GM21447 (cell line): Measurements from ENCODE around the gene EDN2.

ENCODE experiments used
- ATAC-seq: cut with Tn5 transposase; IDR thresholded peaks from one replicate; pipeline ENCODE4 v1.9.1; 2021; ENCODE audit not compliant: unreplicated experiment

EDN2 gene

DNA sequence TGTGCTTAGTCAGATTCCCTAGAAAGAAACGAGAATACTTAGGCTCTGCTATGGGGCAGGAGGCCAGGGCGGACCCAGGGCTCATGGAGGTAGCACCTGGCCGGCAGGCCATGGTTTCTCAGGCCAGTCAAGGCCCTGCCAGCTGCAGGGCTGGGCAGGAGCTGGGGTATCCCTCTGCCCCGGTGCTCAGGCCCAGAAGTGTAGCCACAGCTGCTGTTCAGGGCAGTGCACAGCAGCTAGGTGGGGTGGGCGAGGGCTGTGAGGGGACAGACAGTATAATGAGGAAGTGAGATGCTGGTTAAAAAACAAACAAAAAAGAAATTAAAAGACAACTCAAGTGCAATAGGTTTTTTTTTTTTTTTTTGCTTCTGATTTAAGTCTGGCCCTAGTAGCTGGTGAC, 34.0 kb upstream of the EDN2 start:
- no peak for ATAC-seq

DNA sequence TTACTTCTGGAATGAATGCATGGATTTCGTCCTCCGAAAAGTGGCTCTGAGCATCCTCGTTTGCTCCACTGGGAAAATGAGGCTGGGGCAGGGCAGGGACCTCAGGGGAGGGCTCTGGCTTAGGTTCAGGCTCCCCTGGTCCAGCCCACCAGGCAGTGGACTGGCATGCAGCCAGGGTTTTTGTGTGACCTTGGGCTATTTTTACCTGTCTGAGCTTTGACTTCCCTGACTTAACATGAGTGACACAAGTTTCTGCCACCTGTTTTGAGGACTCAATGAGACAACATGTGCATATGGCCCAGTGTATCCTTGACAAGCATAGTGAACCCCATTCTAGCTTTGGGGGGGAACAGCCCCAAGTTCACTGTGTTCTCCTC, 32.6 kb upstream of the EDN2 start:
- ATAC-seq, result no peak

DNA sequence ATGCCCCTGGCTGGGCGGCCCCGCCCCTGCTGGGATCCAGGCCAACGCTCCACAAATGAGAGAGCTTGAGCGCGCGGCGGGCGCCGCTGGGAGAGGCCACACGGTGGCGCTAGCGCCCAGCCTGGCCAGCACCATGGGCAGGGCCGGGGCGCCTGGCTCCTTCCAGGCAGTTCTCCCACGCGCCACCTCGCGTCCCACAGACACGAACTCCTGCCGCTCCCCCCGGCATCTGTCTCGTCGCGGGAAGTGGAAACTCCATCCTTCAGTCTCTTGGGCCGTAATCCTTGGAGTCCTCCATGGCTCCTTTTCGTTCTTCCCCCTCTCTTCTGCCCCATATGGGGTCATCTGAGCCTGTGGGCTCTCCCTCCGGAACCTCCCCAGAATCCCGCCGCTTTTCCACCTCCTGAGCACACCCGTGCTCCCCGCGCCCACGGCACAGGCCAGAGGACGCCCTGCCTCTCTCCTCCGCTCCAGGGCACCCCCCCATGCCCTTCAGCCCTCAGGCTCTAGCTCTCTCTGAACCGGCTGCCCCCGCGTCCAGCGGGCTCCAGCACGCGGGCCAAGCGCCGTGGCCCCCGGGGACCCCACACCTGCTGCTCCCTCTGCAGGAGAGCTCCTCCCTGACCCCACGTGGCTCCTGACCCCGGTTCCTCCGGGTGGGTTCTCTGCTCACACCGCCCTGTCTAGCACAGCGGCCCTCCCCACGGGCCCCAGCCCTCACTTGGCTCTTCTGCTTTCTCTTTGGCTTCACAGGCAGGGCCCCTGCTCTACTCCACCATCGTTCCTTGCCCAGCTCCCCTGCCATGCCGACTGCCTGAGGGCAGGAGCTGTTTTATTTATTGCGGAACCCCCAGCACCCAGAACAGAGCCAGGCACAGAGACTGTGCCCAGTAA, 31.9 kb upstream of the EDN2 start:
- peak; percentile 76 for ATAC-seq

DNA sequence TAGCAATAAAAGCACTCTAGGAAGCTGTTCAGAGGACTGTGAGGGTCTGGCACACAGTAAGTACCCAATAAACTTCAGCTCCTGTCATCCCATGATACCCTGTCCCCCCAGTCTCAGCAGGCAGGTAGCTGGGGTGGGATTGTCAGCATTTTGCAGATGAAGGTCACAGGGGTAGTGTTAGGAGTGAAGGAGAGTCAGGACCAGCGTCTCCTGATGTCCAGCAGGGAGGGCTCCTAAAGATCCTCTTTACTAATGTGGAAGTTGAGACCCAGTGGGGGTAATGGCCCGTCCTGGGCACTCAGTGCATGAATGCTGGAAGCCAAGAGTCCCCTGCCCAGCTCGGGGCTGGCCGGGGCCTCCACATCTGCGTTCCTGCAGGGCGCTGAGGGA, 31.3 kb upstream of the EDN2 start:
- ATAC-seq, result no peak

DNA sequence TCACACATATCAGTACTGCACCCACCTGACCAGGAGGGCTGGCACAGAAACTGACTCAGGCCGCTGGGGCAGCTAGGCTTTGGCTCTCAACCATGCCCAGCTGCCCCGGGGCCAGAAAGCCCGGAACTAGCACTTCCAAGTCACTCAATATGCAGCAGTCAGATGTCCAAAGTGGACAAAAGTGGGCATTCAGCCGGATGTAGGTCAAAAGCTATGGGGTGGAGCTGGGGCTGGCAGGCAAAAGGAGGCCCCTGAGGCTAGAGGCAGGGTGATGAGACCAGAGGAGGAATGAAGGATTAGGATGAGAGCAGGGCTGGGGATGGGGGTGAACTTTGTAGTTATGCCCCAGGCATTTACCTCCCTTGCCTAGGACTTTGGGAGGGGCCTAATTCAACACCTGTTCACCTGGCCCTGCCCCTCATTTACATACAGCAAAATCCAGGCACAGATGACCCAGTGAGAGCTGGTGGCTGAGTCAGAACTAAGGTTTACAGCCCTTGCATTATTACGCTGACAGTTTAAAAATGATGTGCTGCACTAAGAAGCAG, 30.7 kb upstream of the EDN2 start:
- no peak for ATAC-seq

DNA sequence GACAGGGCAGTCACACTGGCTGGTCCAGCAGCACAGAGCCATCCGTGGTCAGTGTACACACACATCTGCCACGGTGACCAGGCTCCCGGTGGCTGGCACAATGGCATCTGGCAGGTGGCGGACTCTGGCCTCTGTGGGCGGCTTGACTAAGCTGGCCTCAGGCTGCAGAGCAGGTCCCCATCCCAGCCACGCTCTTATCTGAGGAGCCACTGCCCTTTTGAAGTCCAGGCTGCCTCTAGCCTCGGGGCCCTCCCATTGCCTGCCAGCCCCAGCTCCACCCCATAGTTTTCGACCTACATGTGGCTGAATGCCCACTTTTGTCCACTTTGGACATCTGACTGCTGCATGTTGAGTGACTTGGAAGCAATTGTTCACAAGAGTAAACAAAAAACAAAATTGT, 29.9 kb upstream of the EDN2 start:
- no peak for ATAC-seq

DNA sequence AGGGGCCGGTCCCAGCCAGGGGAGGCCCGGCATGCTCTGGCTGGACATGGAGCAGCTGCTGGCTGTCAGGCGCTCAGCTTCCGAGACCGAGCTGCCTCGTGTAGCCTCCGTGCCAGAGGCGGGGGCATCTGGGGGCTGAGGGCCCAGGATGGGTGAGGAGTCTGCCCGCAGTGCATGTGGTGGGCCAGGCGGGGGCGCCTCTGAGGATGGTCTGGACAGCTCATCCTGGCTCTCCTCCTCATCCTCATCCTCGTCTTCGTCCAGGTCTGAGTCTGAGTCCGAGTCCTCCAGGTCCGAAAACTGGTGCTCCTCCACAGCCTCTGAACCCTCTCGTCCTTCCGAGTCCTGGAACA, 28.9 kb upstream of the EDN2 start:
- no peak for ATAC-seq

DNA sequence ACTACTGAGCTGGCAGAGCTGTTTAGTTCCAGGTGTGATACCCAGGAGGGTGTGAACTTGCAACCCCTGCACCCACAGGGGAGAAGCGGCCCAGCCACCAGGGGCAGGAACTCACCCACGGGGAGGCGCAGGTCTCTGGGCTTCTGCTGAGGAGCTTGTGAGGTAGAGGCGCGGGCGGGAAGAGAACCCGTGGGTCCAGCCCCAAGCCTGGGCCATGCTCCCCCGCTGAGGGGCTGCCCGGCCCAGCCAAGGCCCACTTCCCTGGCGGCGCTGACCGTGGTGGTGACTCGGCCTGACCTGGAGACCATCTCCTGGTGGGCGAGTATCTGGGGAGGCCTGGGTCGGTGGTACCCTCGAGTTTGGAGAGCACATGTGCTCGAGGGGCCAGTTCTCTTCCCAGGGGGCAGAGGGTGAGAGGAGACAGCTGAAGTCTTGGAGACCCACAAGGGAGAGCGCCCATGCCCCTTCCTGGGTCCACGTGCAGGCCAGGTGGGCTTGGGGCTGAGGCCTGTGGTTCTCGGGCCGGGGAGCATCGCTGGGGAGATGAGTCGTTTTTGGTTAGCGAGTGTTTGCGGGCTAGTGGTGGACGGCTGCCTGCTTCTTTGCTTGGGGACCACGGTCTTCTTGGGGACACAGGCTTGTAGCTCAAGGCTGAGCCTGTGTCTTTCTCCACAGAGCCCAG, 28.4 kb upstream of the EDN2 start:
- no peak for ATAC-seq

DNA sequence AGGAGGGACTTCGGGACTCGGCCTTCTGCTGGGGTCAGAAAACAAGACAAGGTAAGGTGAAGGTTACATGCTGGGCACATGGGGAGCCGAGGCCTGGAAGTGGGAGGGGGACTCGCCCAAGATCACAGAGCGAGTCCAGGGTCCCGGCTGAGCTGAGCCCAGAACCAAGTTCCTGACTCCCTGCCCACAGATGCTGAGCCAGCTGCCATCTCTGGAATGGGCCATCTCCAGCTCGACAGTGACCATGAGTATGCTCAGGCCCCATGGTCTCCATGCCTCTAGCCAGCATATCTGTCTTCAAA, 26.7 kb upstream of the EDN2 start:
- no peak for ATAC-seq

DNA sequence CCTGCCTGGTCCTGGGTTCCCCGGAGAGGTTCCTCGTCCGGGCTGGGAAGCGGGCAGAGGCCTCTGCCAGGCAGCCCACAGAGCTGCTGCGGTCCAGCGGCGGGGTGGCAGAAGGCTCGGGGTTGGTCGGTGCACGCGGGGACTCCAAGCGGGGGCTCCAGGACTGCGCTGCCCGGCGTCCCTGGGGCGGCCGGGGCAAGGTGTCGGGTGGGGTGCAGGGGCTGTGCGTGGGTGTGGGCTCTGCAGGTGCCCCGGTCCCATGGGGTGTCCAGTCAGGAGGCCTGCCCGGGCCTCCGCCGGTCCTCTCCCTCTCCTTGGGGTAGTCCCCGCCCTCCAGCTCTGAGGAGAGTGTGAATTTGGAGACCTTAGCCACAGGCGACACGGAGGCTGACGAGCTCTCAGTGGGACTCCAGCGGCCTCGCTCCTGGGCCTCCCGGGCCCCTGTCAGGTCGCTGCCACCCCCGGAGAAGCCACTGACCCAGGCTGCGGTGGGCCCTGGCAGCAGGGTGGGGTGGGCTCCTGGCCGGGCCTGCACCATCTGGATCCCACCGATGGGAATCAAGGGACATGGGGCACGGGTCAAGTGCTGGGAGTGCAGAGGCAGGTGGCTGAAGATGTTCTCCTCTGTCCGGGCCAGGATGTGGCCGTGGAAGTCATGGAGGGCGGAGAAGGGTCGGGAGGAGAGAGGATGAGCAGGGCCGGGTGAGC, 26.2 kb upstream of the EDN2 start:
- ATAC-seq, result no peak

DNA sequence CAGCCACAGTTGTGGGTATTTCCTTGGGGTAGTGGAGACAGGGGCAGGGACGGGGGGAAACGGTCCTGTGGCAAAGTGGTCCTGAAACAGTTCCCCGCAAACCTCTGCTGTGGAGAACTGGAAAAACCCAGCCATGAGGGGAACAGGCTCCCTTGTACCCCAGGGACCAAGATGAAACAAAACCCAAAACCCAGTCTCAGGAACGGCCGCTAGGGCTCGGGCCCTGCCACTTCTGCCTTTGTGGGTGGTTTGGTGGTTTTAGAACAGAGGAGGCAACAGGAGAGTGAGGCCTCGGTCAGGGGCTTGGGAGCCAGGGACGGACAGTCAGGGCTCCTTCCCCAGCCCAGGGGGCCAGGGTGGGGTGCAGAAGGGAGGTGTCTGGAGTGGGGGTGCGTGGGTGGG, 24.8 kb upstream of the EDN2 start:
- ATAC-seq, result no peak

DNA sequence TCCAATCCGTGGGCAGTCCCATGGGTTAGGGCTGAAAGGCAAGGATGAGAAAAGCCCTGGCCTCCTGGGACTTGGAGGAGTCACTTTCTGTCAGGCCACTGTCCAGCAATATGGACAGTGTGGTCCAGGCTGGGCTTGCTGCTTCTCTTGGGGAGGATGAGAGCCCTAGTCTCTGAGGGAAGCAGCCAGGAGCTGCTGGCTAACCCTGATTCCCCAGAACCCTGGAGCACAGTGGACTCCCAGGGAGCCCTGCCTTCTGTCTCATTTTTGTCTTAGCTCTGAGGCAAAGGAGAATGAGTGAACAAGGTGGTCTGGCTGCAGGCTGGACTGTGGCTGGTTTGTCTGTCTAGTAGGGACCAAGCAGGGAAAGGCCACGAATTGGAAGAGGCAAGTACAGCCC, 23.8 kb upstream of the EDN2 start:
- no peak for ATAC-seq

DNA sequence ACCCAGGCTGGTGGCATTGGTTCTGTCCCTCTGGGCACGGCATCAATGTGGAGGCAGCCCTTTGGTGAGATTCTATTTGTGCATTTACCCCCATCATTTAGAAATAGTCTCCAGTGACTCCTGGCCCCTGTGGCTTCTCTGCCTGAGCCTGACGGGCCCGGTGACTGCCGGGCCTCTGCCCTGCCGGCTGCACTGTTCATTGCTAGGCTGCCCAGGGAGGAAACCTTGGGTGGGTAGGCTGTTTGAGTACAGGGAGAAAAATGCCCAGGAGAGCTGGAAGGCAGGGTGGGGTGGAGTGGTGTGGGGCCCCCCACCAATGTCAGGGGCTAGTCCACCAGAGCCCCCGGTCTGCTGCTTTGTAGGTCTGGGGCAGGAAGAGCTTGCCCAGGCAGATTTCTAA, 23.4 kb upstream of the EDN2 start:
- no peak for ATAC-seq

DNA sequence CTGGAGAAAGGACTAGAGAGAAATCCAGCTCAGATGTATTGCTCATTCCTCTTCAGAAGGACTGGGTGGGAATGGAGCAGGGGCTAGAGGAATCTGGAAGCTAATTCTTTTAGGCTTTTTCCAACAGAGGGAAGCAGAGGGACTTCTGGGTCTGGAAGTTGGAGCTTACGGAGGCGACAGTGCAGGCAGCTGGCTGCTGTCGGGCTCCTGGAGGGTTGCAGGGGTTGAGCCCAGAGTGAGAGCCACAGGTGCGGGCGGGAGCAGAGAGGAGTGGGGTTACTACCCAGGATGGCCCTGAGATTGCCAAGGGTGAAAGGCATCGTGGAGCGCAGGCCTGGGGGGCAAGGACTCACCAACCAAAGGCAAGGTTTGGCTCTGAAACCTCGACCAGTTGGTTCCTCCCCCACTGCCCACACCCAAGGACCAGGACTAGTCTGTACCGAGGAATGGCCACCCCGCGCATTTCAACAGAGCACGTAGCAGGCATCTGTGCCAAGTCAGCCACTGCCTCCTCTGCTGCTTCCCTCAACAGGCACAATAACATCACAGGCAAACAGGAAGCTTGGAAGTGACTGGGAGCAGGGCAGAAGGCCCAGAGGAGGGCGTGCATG, 22.7 kb upstream of the EDN2 start:
- no peak for ATAC-seq

DNA sequence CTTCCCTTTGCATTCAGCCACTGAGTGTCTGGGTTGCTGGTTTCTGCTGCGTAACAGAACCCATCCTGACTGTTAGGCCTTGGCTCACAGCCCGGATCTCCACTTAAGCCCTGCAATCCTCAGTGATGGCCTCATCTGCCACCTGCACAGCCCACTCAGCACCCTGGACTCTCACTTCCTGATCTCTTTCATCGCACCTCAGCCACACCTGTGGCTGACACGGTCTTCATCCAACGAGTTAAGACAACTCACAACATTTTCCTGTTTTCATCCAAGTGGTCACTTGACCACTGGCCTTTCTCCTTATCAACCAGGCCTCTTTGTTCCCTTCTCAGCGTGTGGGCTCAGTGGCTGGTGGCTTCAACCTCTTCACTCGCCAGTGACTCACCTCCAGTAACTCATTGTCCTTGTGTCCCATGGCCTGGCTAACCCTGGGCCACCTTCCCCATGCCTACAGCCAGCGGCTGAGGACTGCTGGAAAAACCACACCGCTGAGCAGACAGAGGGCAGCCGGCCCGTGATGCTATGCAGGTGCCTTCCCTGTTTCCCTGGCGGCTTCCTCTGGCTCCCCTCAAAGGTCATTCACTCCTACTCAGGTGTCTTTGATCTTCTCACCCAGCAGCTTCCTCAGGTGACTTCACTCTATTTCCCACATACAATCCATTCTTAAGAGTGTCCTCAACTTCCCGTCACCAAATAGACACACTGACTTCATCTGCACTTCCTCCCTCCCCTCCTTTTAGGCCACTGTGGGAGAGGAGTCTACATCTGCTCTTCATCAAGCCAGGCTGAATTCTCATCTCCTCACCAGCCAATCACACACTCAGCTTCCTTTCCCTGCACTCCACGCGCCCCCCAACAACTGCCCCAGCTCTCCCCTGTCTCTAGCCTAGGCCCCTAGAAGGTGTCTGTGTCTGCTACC, 19.9 kb upstream of the EDN2 start:
- ATAC-seq, result no peak

DNA sequence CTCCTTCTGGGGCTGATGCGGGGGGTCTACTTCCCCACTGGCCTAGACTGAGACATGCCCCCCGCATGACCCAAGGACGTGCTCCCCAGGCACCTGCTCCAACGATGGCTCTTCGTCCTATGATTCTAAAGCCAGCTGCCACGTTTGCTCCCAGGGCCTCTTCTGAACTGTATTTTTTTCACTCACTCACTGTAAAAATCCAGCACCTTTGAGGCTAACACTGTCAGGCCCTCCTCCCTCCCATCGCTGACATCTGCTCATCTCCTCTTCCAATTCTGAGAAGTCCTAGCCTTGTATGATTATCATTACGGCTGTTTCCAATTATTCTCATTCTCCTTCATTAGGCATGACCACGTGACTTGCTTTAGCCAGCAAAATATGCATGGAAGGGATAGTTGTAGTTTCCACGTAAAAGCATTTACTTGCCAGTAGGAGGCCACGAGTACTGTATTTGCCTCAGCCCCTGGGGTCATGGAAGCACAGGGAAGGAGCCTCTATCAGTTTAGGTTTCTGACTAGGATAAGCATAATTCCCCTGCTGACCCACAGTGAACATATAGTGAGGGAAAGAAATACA, 19.1 kb upstream of the EDN2 start:
- ATAC-seq, result no peak

DNA sequence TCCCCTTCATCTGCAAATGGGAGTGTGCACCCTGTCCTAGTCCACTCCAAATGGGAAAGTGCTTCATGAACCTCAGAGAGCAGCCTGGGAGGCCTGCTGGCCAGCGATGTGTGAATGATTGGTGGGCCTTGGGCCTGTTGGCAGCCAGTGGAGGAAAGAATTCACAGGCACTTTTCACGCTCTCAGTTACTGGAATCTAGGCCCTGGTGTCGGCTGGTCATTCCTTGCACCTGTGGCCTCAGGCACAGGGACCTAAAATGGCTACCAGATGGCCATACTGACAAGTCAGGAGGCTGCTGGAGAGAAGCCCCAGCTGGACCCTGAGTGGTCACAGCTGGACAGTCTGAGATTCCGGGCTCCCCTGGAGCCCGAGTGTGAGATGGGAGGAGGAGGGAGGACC, 18.4 kb upstream of the EDN2 start:
- ATAC-seq, result no peak

DNA sequence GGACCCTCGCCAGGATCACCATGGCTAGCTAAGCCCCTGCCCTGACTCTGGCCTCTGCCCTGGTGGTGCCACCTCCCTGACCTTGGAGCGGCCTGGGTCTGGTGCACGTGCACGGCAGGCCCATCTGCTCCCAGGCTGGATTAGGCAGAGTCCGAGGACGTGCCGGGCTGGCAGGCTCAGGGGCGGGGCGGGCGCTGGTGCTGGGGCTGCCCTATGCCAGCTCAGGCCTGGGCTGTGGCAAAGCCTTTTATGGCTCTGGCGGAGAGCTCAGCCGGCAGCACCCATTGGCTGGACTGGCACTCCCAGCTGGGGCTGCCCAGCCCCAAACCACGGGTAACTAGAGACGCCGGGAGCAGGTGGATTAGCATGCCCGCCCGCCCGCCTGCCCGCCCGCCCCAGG, 17.1 kb upstream of the EDN2 start:
- ATAC-seq, result no peak

DNA sequence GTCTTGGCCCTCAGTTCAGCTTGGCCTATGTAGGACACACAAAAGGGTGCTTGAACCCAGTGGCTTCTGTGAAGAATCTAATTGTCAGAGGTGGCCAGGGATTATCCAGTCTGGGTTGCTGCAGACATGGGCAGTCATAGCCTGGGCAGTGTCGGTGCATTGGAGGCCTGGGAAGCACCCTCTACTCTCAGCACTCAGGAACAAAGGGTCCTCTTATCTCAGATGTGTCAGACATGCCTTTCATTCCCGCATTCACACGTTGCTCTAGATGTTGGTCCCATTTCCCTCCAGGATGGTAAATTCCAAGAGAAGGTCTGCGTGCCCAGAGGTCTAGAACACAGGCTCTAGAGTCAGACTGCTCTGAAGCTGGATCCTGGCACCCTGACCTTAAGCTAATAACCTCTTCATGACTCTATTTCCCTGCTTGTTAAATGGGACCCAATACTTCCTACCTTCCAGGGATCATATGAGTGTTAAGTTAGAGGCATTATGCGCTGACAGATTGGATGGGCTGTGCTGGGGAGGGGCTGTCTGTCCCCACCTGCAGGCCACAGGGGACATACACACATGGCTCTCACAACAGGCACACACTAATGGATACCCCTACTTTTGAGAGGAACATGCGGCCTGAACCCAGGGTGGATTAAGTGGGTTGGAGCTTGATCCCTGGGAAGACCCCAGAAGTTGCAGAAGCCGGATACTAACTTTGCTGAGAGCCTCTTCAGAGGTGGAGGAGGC, 16.5 kb upstream of the EDN2 start:
- no peak for ATAC-seq

DNA sequence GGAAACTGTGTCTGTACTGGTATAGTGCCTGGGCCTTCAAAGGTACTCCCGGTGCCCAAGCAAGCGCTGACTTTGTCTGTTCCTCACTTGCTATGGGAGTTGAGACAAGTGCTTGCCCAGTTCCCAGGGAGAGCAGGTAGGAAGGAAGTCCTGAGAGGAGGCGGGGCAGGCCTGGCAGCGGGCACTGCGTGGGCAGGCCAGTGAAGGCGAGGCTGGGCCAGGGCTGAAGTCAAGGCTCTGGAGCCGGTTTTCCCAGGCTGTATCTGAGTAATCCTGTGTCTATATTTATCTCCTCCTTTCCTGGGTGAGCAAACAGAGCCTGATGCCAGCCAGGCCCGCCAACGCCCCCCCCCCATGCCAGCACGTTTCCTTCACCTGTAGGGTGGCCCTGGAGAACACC, 15.9 kb upstream of the EDN2 start:
- ATAC-seq, result no peak
